IPS-18c (cell line): ENCODE results near the gene NUP35.
"Not testable (repeated sequence)": the region's sequence is repeated elsewhere in the genome, so short reads cannot be mapped to it uniquely, and the experiment has no call there.

Experiments used
- H3K4me3 ChIP-seq: 2 replicates; pipeline ENCODE4 v1.7.0; 2013; ENCODE audit warnings: low read depth, mild to moderate bottlenecking, low read length, moderate library complexity; ENCODE audit not compliant: insufficient read depth
- H3K9me3 ChIP-seq: one replicate; pipeline ENCODE4 v1.6.1; 2013; ENCODE audit warnings: mild to moderate bottlenecking, low read length, moderate library complexity; ENCODE audit not compliant: control insufficient read depth, insufficient read depth

NUP35 gene

GRCh38 chr2:183123959-183124221, 353 bp upstream of the NUP35 start:
- Histone ChIP-seq H3K4me3 (peak overlapping the region; percentile 79; the same call in 1 of the 2 replicates), H3K9me3 (no peaks in the 10 kb centered on the region)

- peak overlapping the region; percentile 79 for H3K4me3 ChIP-seq
- H3K9me3 ChIP-seq, result no peaks in the 10 kb centered on the region
Observed at GRCh38 chr2:183124957-183125255, 663 bp downstream of the NUP35 start.

- Histone ChIP-seq H3K4me3 (peak overlapping the region; percentile 79; the same call in 1 of the 2 replicates), H3K9me3 (no peaks in the 10 kb centered on the region)
Observed at GRCh38 chr2:183125659-183126341, 1.6 kb downstream of the NUP35 start.

- H3K9me3 ChIP-seq, result no peaks in the 10 kb centered on the region
- H3K4me3 ChIP-seq, result no peak overlapping the region
Observed at GRCh38 chr2:183126635-183127034, 2.4 kb downstream of the NUP35 start.

- H3K4me3 ChIP-seq, result no peak overlapping the region
- no peaks in the 10 kb centered on the region for H3K9me3 ChIP-seq
Observed at GRCh38 chr2:183134016-183134415, 9.8 kb downstream of the NUP35 start.

- Histone ChIP-seq H3K4me3 (no peak overlapping the region), H3K9me3 (no peaks in the 10 kb centered on the region)
Observed at GRCh38 chr2:183148955-183149354, 24.7 kb downstream of the NUP35 start.

GRCh38 chr2:183149489-183149888, 25.2 kb downstream of the NUP35 start:
- Histone ChIP-seq H3K9me3 (no peaks in the 10 kb centered on the region), H3K4me3 (no peak overlapping the region)

GRCh38 chr2:183152280-183152679, 28.0 kb downstream of the NUP35 start:
- H3K4me3 ChIP-seq, H3K9me3 ChIP-seq: not testable (repeated sequence)

- Histone ChIP-seq H3K4me3 (no peak overlapping the region), H3K9me3 (no peaks in the 10 kb centered on the region)
Observed at GRCh38 chr2:183153967-183154366, 29.7 kb downstream of the NUP35 start.

- H3K4me3 ChIP-seq, H3K9me3 ChIP-seq: not testable (repeated sequence)
Observed at GRCh38 chr2:183154772-183155171, 30.5 kb downstream of the NUP35 start.

GRCh38 chr2:183157131-183157530, 32.9 kb downstream of the NUP35 start:
- Histone ChIP-seq H3K4me3 (no peak overlapping the region), H3K9me3 (no peaks in the 10 kb centered on the region)

- no peak overlapping the region for H3K4me3 ChIP-seq
- H3K9me3 ChIP-seq, result no peaks in the 10 kb centered on the region
Observed at GRCh38 chr2:183162362-183162761, 38.1 kb downstream of the NUP35 start.

- Histone ChIP-seq H3K9me3 (no peaks in the 10 kb centered on the region), H3K4me3 (no peak overlapping the region)
Observed at GRCh38 chr2:183163821-183164649, 39.8 kb downstream of the NUP35 start.

- Histone ChIP-seq H3K9me3 (no peaks in the 10 kb centered on the region), H3K4me3 (no peak overlapping the region)
Observed at GRCh38 chr2:183164650-183165015, 40.4 kb downstream of the NUP35 start.

GRCh38 chr2:183166210-183166609, 42.0 kb downstream of the NUP35 start:
- H3K4me3 ChIP-seq, result no peak overlapping the region
- no peaks in the 10 kb centered on the region for H3K9me3 ChIP-seq

GRCh38 chr2:183166976-183167375, 42.7 kb downstream of the NUP35 start:
- not testable (repeated sequence) for H3K4me3 ChIP-seq, H3K9me3 ChIP-seq

- H3K9me3 ChIP-seq, result no peaks in the 10 kb centered on the region
- no peak overlapping the region for H3K4me3 ChIP-seq
Observed at GRCh38 chr2:183172220-183172887, 48.1 kb downstream of the NUP35 start.

GRCh38 chr2:183179156-183179555, 54.9 kb downstream of the NUP35 start:
- Histone ChIP-seq H3K4me3 (no peak overlapping the region), H3K9me3 (no peaks in the 10 kb centered on the region)
